Activated T-cell treated with anti-CD3 and anti-CD28 coated beads for 48 hours (primary cell): ENCODE results near the gene NR2F2.

Experiments
- DNase-seq: peaks from one replicate; pipeline ENCODE4 v3.0.0-alpha.2; 2020; ENCODE audit warnings: low read depth

The NR2F2 gene

DNA sequence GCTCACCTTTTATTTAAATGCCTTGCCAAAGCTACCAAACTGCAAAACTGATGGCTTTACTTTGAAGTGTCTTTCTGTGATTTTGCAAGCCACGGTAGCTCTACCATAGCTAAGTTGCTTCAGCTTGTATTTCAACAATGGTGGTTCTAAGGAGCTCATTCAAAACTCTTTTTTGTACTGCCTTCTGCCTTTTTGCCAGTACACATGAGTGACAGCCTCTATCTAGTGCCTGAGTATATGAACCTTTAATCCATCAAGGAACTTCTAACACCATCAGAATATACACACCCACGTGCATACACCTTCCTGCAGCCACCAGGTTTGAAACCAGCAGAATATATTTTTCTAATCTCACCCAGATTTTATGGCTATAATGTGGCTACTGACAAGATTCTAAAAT, 10.4 kb upstream of the NR2F2 start:
- no peak for DNase-seq

DNA sequence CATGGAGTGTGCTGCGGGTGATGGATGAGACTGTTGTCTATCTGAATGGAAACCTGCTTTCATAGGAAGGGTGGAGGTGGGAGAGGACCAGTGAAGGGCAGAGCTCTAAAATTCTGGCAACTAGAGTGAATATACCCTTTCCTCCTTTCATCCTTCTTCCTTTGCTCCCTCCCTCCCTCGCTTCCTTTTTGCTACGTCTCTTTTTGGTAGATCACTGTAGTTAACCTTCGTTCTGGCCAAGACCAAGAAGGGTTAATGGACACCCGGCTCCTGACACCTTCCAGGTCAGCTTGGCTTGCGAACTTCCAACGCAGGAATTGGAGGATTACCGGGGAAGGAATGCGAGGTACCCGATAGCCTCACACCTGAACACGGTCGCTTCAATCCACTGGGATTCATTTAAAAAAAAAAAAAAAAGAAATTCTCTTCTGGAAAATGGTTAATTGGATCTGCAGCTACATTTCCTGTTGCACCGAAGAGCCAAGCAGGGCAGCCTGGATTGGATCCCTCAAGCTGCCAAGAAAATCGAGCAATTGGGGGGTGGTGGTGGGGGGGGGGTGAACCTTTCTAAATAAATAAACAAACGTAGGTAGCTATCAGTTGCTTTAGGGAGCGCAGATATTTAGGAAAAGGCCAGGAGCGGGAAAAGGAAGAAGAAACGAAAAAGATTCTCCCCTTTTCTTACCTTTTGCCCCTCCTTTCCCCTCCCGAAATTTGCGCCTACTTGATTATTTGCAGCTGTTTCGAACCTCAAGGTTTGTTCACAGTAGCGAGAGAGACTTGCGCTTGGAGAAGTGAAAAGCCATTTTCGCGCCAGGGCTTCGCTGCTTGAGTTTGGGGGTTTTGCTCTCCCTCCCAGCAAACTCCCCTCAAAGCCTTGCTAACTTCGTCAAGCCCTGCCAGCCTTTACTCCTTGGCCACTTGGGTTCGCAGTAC, 9.5 kb upstream of the NR2F2 start:
- no peak for DNase-seq

DNA sequence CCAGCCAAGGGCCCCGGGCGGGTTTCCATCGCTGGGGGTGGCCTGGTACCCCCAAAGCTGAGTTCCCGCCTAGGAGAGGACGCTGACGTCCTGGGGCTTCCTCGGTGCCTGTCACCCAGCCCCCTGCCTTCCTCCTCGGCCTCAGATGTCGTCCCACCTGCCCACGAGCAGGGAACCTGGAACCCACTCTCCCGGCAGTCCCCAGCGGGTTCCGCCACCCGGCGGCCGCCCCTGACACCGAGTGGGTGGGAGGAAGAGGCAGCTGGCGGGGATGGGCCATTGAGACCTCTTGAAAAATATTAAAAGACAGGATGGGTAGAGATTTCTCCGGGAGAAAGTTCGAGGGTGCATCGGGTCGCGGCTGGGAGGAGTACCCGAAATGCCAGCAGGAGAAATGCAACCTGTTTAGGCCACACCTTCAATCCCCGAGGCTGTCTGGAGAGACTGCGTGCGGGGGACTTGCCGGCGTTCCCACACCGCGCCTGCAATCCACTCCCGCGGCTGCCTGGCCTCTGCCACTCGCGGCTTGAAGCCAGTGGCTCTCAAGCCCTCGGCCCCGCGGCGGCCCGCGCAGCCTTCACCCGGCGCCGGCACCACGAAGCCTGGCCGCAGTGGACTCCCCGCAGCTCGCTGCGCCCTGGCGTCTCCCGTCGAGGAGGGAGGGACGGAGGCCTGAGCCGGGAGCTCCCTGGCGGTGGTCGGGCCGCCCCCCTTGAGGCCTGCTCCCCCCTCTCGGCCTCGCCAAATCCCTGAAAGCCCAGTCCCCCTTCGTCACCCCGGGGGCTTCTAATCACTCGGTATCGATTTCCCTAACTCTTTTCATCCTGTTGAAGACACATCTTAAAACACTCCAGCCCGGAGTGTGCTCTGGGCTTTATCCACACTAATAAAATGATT, 8.6 kb upstream of the NR2F2 start:
- no peak for DNase-seq

DNA sequence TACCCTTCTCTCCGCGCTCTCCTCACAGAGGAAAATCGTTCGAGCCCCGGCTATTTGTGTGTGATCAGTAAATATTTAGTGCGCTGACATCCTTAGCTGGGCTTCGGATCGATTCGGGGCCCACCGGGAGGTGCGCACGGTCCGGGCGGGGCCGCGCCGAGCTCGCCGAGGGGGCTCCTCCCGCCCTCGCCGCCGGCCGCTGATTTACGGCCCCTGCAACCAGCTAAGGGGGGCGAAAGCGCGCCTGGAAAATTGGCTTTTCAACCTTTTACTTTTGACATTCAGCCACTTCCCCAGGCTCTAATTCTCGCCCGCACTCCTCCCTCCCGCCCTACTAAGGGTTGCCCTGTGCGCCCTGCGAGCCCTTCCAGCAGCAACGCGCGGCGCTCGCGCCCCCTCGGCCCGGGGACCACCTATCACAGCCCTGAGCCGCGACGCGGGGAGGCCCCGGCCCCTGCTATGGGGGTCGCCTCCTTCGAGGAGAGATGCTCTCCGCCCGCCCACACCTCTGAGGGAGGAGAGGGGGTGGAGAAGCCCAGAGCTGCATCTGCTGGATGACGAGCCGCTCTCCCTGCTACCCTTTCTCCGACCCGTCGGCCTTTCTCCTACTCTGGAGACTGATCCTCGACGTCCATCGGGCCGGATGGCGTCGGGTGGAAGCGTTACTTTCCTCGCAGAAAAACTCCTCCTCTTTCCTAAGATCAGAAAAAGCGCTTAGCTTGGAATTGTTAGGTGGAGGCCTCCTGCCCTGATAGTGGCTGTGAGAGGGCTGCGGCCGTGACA, 7.8 kb upstream of the NR2F2 start:
- no peak for DNase-seq

DNA sequence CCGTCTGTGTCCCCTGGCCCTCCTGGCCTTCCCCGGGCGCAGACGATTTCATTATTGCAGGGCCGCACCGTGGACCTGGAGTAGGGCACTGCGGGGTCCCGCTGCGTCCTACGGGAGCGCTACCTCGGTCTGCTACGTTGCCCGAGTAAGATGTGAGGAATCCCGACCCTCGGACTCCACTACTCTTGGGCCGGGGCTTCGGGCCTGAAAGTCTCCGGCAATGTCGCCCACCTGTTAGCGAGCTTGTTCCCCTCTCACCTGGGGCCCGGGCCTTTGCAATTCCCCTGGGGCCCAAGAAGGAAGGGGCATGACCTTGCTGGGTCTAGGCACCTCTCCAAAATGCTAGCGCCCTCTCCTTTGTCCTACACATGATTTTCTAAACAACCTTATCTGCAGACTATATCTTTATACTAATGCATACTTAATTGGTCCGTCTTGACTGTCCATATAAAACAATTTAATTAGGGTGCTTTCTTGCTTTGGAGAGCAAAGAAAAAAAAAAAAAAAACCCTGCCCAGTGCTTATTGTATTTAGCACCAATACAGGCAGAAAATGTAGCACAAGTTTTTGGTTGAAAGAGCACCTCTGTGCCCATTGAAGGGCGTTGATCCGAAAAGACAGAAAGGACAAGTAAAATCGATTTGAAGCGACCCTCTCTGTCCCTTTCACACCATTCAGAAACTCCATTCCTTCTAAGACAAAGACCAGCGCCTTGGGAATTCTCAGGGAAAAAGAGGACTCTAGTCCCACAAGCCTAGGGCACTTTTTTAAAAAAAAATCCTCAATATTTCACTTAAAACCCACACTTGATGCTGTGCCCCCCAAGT, 7.0 kb upstream of the NR2F2 start:
- no peak for DNase-seq

DNA sequence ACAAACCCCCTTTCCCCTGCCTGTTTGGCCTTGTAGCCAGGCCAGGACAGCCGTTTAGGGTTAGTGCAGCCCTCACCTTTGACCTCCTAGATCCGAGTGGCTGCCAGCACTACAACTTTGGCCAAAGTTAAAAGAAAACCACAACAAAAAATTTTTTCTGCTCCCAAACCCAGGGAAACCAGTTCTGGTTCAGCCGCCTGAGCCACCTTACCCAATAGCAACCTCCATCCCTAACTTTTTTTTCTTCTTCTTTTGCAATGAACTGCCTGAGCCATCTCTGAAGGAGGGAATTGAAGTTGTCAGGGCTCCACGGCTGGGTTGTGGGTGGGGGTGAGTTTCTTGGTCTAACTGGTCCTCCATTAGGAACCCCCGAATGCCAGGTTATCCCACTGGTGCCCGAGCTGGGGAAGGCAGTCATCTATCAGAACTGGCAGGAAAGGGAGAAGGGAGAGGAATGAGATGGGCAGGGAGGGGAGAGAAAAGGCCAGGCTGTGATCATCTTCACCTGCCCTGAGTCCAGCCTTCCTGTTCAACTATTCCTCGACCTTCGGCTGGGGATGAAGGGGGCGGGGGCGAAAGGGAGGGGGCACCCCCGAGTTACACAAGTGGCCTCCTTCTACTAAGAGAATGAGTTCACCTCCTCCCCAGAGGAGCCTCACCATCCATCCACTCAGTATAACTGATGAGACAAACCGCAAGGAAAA, 6.2 kb upstream of the NR2F2 start:
- DNase-seq, result no peak

DNA sequence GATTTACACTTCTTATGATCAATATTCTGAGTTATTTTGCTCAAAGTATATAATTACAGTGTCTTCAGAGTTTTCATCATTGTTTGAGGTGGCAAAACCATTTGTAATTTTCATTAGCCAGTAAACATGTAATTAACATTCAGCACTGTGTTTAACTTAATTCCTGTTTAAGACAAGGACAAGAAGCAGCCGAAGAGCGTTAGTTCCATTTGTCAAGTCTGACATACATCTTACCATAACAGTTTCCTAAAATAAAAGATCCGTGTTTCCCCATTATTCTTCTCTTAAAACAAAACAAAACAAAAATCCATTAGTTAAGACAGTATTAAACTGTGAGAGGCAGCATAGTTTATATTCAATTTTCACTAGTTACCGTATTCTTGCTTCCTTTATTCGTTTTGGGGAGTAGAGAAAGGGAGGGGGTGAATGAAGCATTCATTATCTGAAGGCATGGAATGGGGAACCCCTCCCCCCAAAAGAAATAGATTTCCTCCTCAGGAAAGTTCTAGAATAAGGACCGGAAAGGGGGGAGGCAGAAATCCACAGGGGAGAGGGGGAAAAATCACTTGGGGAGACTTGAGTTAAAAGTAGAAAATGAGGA, 5.5 kb upstream of the NR2F2 start:
- no peak for DNase-seq

DNA sequence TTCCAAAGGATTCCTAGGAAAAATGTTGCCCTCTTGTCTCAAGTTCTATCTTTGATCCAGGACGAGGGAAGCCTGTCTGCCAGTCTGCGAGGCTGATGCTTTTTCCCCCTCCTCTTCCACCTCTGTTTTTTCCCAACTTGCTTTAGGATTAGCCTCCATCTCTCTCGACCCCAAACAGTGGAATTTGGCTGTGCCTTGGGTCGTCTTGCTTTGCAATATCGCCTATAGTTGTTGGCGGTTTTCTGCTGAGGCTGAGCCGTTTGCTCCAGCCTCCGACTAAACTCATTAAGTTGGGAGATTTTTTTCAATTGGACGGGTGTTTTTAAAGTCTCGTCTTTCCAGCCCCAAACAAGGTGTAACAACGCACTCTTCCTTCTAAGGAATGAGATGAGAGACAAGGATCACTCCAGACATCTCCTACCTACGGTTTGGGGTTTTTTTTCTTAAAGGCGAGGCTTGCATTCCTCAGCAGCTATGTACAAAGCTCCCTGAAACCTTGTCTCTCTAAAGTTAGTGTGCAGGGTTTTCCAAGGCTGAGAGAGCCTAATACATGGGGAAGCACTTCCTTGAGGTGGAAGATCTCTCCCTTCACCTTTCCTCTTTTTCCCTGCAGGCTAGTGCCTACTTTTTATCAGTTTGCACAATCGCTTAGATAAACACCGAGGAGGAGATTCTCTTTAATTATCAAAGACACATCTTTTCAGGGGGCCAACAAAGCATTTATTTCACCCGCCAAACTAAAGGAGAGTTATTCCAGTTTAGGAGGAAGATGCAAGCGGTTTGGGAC, 4.8 kb upstream of the NR2F2 start:
- DNase-seq, result no peak

DNA sequence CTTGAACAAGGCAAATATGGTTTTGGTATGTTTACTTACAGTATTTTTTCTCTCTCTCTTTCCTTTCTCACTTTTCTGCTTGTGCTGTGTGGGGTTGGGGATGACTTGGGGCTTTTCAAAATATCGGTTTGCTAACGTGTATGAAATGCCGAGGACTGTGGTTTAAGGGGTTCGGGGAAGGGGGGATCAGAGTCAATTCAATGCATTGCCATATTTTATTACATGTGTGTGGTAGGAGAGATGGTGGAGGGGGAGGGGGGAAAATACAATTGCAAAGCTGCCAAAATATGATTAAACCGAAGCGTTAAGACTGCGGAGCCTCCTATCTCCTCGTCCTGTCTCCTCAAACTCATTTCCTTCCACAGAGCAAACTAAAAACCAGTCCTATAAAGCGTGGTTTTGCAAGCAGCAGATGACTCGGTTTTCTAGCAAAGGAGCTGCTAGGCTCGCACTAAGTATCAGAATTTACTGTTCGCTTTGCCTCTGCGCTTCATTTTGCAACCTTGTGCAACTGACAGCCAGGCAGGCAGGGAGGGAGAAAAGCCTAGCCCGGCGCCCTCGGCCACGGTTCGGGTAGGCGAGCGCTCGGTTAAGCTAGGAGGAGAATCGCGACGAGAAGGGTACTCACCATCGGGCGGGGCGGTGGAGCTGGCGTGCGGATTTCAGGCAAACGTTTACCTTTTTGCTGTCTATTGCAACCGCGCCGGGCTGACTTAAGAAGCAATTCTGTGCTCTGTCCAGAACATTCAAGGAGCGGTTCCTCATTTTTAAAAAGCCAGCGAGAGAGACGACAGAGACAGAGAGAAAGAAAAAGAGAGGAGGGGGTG, 4.0 kb upstream of the NR2F2 start:
- DNase-seq, result no peak

DNA sequence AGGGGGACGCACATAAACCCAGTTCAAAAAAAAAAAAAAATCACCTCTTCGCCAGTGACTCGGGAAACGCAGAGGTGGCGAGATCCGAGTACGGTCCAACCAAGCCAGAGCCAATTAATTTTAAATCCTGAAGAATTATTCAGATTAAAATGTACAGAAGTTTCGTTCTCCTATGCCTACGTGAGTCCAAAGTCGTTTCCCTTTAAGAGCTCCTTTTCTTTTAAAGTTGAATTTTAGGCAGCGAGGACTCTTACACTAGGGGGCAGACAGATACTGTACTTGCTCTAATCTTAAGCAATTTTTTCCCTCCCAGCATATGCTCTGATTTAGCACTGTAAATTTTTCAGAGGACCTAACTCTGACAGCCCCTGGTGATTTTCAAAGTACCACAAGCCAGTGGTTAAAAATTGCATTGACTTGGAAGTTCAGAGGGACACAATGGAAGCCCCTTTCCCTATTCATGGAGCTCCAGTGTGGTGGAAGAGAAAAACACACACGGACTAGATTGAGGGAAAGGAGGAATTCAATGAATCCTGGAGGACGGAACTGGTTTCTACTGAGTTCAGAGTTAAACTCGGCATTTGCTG, 3.3 kb upstream of the NR2F2 start:
- DNase-seq, result no peak

DNA sequence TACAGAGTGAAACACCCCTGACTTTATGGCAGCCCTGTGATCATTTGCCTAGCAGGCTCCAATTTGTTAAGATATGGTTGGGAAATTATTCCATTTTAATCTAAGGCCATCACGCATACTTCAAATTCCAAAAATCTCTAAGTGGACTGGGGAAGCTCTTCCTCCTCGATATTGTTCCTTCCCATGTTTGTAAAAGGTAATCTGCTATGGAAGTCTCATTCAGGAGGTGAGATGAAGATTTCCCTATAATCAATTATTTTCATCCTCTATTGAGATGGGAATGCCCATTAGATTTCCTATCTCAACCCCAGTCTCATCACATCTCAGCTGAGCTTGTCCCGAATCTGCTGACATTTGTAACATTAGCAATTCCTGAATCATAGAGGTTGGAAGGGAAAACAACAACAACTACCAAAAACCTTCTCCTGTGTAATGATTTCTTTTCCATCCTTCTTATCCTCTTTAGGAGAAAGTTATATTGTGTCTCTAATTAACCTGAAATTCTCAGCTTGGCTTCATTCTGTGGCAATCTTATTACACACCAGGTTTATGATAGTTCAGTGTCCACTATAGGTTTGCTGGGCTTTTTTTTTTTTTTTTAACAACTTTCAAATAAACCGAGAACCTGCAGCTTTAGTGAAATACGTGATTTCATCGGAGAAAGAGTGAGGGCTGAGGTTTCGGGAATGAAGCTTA, 2.2 kb upstream of the NR2F2 start:
- no peak for DNase-seq

DNA sequence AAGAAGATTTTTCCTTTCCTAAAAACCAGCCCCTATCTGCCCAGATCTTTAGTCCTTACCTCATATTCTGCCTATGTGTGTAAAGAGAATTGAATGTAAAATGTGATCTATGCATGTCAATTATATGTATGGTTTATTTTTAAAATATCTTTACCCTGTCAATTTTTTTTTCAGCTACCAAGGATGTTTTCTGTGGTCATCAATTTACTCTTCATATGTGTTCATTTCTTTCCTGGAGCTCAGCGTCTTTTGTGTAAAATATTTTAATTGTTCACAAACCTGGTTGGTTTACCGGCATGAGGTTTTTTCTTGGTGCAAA, 1.7 kb upstream of the NR2F2 start:
- DNase-seq, result no peak

DNA sequence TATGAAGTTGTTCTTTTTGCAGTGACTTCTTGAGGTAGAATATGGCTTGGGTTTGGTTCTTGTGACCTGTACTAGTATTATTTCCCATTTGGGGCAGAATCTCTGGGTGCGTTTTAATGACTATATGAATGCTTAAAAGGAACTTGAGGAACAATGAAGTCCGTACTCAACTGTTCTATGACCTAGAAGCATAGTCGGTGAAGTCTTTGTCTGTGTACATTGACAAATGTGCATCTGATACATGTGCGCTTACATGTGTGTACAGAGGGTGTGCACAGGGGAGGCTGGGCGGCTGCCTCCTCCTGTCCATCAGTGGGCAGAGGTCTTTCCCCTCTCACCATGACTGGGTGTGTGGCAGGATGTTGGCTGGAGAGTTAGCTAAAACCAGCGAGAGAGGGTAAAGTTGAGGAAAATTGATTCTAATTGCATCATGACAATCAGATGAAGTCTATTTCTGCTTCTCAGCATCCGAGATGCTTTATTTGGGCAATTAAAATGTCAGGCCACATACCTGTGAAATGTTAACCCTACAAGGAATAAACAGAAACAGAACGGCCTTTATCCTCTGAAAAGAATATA, 1.0 kb upstream of the NR2F2 start:
- DNase-seq, result no peak

DNA sequence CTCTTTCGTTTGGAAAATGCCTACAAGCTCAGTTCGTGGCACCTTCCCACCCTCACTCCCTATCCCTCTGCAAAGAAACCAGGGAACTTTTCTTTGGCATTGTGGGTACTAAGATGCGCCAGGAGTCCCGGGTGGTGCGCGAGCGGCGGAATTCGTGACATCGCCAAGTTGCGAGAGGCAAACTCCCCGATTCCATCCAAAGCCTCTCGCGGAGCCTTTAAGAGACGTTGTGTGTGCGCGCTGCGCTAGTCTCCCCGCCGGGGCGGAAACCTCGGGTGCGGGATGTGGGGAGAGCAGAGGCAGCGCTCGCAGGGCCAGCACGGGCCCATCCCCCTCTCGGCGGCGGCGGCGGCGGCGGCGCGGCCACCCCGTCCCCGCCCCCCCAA, 443 bp upstream of the NR2F2 start:
- no peak for DNase-seq

DNA sequence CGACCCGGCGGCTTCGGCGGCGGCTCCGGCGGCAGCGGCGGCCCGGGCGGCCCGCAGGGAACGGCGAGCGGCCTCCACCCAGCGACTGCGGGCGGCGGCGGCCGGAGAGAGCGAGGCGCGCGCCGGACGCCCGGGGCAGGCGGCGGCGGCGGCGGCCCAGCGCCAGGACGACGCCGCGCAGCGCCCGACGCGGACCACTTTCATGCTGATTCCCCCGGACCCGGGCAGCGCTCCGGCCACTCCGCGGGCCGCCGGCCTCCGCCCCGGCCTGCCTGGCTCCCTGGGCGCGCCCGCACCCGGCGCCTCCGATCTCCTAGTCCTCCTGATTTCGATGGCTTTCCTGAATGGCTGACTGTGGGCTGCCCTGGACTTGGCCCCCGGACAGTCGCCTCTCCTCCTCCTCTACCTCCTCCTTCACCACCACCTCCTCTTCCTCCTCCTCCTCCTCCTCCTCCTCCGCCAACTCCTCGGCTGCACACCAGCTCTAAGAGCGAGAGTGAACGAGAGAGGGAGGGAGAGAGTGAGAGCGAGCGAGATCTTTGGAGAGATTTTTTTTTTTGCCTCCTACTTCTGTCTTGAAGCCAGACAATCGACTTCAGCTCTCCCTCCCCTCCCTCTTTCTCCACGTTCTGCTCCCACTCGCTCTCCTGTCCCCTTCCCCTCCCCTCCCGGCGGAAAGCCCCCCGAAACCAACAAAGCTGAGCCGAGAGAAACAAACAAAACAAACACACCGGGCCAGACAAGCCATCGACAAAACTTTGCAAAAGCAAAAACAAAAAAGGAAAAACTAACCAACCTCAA, 844 bp downstream of the NR2F2 start:
- no peak for DNase-seq

DNA sequence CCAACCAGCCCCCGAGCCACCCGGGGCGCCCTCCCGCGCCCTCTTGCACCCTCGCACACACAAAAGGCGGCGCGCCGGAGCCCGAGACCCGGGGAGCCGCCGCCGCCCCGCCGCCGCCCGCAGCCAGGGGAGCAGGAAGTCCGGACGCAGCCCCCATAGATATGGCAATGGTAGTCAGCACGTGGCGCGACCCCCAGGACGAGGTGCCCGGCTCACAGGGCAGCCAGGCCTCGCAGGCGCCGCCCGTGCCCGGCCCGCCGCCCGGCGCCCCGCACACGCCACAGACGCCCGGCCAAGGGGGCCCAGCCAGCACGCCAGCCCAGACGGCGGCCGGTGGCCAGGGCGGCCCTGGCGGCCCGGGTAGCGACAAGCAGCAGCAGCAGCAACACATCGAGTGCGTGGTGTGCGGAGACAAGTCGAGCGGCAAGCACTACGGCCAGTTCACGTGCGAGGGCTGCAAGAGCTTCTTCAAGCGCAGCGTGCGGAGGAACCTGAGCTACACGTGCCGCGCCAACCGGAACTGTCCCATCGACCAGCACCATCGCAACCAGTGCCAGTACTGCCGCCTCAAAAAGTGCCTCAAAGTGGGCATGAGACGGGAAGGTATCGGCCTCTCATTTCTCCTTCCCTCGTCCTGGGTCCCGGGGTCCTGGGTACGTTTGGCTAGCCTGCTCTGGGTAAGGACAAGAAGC, 1.6 kb downstream of the NR2F2 start:
- no peak for DNase-seq
